Pons (tissue), 1 donor: Measurements from ENCODE around the gene SCN5A.

Experiments used
- DNase-seq: peaks from one replicate; pipeline ENCODE4 v3.0.0-alpha.2; 2016; ENCODE audit warnings: low spot score

Gene SCN5A

DNA sequence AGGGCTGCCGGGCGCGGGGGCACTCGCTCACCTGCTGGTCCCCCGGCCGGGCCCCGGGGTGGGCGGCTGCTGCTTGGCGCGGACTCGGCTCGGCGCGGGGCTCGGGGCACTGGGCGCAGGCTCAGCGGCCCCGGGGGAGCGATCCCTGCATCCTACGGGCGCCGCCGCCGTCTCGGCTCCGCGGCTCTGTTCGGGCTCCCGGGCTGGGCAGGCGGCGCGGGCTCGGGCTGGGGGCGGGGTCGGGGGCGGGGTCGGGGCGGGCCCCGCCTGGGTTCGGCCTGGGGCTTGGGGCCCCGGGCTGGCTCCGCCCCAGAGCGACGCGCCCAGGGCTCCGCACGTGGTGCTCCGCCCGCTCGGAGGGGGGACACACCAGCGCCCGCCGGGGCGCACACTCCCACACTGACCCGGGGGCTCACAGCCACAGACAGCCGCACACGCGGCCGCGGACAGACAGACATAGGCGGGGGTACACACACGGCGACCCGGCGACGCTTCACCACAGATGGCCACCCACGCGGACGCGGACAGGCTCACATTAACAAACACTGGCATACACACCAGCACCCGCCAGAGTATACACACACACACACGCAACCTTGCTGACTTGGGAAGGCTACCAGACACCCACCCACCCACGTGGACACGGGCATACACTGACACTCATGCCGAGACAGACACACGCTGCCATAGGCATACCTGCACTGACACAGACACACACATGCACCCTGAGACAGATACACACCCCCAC is at the start of gene SCN5A:
TSS of gene SCN5A (minus strand) at position 188 of the 748 bp plus-strand sequence. CDS start 16,380 bp downstream, outside the sequence.
- no peak for DNase-seq

DNA sequence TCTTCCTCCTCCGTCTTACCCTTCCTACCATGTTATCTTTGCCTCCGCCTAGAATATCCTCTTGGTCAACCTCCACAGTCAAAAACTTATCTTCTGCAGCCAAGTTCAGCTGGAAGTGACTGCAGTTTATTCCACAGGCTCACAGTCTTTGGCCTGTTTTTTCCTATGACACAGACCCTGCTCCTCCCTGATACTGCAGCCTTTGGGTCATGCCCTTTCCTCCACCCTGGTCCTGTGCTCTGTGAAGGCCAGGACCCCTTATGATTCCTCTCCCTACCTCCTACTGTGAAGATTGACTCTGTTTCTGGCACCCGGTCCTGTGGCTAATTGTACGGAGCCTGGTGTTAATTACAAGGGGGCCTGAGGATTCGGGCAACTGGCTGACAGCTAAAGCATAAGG is 49.3 kb upstream of the SCN5A start:
- no peak for DNase-seq

DNA sequence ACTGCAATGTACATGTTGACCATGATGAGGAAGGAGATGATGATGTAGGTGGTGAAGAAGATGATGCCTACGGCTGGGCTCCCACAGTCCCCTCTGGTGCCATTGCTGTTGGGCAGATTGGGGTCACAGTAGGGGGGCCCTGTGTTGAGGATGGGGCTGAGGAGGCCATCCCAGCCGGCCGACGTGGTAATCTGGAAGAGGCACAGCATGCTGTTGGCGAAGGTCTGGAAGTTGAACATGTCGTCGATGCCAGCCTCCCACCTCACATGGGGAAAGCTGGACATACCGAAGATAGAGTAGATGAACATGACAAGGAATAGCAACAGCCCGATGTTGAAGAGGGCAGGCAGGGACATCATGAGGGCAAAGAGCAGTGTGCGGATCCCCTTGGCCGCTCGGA is 48.6 kb upstream of the SCN5A start:
- no peak for DNase-seq

DNA sequence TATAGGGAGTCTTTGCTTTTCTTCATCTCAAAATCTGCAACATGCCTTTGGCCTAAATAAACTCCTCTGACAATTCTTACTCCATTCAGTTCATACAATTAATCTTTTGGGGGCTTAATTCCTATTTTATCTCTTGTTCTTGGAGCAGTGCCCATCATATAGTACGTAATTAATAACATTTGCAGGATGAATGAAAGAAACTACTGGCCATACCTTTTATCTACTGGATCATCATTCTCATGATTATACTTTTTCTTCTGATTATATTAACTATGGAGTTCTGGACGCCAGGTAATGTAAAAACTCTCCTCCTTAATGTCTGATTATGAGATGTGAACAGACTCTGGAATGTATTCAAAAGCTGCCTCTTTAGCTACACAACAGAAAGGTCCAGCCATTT is 46.5 kb upstream of the SCN5A start:
- no peak for DNase-seq

DNA sequence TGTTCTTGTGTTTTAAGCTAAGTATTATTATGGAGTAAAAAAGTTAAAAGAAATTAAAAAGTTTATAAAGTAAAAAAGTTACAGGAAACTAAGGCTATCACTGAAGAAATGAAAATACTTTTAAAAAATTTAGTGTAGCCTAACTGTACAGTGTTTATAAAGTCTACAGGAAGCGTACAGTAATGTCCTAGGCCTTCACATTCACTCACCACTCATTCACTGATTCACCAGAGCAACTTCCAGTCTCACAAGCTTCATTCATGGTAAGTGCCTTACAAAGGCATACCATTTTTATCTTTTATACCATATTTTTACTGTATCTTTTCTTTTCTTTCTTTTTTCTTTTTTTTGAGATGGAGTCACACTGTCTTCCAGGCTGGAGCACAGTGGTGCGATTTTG is 40.7 kb upstream of the SCN5A start:
- DNase-seq: no peak

DNA sequence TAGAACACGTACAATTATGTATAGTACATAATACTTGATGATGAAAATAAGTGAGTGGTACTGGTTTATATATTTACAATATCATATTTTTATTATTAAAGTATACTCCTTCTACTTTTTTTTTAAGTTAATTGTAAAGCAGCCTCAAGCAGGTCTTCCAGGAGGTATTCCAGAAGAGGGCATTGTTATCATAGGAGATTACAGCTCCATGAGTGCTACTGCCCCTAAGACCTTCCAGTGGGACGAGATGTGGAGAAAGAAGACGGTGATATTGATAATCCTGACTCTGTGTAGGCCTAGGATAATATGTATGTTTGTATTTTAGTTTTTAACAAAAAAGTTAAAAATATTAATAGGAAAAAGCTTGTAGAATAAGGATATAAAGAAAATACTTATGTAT is 40.3 kb upstream of the SCN5A start:
- DNase-seq: no peak

DNA sequence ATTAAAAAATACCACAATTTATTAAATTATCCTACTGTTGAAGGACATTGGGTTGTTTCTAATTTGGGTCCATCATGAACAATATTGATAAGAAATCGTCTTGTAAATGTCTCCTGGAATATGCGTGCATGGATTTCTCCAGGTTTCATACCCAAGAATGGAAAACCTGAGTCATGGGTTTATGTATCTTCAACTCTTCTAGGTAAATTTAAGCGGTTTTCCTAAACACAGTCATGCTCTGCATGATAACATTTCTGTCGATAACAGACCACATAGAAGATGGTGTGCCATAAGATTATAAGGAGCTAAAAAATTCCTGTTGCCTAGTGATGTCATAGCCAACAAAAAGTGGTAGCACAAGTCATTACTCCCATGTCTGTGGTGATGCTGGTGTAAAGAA is 39.9 kb upstream of the SCN5A start:
- DNase-seq: no peak

DNA sequence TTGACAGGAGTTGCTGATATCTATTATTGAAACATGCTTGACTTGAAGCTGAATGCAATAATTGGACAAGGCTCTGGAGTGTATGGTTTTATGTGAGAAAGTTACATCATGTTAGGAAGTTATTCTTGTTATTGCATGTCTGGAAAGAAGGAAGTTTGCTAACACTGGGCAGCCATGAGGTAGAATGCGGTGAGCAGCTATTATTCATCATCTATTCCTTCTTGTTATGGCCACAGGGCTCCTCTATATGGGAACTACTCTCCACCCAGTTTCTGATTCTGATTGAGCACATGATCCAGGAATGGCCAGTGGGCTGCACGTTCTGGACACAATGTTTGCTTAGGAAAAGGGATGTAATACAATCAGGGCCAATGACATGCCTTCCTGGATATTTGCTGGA is 37.8 kb upstream of the SCN5A start:
- DNase-seq: no peak

DNA sequence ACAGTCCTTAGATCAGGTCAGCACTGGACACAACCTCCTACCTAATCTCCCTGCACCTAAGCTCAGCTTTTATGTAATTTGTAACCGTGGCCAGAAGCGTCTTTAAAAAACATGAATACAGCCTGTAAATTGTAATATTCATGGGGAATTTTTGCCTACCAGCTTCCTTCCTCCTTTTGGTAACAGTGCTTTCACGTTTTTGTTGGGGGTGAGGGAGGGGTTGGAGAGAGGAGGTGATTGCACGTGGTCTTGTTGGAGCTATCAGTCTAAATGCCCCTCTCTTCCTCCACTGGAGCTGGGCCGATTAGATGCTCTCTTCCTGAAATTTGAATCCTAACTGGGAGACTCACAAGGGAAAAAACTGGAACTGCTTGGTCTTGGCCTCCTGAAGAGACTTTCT is 35.1 kb upstream of the SCN5A start:
- no peak for DNase-seq

DNA sequence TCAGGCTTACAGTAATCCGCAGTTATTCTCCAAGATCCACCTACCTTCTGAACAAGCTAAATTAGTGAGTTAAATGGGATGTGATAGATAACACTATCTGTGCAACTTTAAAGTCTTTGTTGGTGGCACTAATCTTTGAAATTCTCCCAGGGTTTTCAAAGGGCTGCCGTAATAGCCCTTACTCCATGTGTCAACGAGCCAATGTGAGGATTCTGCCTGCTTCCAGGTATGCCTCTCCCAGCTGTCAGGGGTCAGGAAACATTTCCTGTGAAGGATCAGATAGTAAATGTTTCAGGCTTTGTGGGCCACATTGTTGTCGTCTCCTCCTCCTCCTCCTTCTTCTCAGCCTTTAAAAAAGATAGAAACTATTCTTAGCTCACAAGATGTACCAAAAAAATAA is 20.2 kb upstream of the SCN5A start:
- DNase-seq: no peak

DNA sequence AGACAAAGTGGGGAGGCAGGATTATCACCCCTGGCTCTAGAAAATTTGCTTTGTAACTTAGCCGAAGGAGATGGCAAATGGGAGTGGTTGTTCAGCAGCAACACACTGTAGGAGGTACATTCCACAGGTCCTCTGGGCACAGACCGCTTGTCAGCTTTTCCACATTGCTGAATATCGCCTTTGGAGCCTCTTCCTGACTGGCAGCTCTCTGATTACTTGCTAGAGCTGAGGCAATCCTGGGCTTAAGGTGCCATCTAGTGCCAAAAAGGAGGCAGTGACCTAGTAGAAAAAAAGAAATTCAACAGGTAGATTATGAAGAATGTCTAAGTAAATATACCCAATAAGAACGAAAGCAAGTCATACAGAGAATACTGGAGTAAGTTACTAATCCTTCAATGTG is 13.1 kb upstream of the SCN5A start:
- DNase-seq: no peak

DNA sequence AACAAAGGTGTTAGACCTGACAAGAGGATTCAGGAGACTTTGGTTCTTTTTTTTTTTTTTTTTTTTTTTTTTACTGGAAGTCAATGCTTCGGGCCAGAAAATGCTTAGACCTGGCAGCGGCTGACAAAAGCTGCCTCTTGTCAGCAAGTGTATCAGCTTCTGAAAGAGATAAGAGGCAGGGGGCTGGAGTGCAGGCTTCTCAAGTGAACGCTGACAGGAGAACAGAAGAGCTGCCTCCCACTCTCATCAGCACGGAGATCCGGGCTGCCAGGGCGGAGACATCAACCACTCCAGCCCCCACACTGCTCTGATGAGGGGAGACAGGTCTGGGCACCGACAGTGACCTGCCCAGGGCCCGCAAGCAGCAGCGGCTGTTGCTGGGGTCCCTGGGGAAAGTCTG is 9.4 kb upstream of the SCN5A start:
- no peak for DNase-seq

DNA sequence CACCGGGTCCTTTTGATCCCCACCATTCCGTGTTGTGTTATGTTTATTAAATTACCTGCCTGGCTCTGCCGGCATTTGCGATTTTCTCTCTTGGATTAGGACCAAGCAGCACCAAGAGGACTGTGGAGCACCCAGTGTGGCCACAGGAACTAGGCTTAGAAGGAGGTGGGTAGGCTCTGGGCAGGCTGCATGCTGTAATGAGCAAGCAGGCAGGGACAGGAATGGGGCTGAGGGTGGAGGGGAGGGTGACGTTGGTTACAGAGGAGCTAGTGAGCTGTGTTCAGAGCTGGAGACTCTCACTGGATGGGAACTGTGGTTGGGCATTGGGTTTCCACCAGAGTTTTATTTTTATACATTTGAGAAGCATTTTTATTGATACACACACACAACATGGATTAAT is 7.9 kb upstream of the SCN5A start:
- DNase-seq: no peak

DNA sequence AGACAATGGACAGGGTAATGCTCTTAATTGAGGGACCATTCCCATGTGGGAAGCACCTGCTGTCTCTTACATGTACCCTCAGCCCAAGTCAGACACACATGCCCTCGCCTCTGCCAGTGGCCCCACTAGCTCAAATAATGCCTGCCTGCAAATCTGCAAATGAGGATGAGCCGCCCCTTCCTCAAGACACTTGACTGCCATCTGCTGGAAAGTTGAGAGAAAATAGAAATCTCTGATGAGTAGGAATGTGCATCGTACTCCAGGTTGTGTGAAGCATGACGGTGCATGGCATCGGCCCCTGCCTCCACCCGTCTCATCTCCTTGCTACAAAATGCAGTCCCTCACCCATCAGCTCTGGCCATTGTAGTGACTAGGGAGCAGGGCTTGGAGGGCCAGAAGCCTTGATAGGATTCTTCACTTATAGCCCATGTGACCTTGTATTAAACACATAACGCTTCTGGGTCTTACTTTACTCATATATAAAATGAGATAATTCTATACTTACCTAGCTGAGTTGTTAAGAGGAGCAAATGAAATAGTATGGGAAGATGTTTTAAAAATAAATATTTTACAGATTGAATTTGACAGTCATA is 6.3 kb upstream of the SCN5A start:
- DNase-seq: peak; percentile 56

DNA sequence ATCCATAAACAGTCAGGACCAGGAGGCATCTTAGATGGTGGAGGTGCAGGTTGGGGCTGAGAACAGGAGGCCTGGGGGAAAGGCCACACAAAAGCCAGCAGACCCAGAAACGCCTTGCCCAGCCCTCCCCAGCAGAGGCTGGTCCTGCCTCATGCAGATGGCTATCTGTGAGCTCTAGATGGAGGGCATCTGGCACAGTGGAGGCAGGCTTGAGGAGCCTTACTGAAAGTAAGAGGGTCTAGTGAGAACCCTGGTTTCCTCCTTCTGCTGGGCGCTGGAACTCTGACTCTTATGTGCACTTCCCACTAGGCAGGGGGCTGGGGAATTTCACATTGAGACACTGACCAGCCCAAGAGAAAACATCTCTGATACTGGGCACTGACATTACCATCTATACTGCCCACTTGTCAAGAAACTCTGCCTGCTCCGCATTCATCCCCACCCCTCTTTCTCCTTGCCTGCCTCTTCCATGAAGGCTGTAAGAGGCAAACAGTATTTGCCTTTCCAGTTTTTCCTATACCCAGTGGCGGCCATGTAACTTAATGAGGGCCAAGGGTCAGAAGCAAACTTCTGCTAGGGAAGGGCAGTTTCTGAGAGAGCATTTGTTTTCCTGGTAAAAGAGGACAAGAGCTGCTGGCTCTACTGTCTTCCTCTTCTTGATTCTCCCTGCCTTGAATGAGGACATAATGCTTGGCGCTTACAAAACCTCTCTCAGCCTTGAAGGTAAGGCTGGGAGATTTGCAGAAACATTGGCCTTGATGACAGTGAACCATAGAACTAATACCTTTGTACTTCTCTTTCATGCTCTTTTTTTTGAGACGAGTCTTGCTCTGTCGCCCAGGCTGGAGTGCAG is 4.4 kb upstream of the SCN5A start:
- DNase-seq: no peak

DNA sequence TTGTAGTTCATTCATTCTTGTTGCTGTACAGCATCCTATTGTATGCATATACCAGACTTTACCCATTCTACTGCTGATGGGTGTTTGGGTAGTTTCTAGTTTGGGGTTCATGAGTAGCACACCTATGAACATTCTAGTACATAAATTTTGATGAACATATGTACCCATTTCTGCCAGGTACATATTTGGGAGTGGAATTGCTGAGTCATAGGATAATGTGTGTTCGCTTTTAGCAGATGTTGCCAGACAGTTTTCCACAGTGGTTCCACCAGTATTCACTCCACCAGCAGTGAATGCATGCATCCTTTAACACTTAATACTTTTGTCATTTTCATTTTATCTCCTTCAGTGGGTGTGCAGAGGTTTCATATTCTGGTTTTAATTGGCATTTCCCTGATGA is 3.4 kb upstream of the SCN5A start:
- no peak for DNase-seq

DNA sequence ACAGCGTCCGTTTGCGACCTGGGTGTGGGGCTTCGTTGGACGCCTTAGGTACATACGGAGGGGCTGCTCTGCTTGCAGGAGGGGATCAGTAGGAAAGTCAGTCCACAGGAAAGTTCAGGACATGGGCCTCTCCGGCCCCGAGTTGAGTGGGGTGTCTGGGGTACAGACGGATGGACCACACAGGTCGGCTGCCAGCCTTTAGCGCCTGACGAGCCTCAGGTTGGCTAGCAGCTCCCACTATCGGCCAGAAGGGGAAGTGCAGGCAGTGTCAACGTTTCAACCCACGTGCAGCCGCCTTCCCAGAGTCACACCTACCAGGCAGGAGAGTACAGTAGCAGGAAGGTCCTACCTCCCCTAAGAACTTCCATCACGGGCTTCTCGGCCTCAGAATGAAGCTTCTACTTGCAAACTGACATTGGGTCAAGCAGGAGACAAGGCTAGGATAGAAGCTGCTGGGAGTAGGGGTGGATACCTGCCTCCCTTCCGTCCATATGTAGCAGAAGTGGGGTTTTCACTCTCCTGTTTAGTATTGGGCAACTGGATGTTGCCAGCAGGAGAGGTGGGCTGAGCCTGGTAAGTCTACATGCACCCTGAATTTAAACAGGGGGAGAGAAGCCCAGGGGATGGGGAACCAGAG is 1.8 kb upstream of the SCN5A start:
- DNase-seq: peak; percentile 40

DNA sequence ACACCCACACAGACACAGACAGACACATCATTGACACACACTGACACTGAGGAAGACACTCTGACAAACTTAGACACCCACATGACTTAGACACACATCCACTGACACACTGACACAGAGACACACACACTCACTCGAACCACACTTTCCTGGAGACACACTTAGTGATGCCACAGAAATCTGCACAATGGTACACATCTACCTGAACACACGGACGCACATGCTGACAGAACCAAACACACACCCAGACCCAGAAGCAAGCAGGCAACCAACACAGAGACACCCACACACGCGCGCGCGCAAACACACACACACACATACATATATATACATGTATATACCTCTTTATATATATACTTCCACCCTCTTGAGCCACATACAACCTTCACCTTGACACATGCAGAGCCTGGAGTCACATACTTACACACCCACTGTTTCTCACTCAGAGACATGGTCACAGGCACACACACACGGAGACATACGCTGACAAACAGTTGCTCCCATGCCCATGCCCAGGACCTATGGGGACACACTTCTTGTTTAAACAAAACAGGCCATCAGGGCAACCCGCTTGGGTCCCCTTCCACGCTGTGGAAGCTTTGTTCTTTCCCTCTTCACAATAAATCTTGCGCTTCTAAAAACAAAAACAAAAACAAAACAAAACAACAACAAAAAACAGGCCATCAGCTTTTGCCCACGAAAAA is 913 bp upstream of the SCN5A start:
- no peak for DNase-seq

DNA sequence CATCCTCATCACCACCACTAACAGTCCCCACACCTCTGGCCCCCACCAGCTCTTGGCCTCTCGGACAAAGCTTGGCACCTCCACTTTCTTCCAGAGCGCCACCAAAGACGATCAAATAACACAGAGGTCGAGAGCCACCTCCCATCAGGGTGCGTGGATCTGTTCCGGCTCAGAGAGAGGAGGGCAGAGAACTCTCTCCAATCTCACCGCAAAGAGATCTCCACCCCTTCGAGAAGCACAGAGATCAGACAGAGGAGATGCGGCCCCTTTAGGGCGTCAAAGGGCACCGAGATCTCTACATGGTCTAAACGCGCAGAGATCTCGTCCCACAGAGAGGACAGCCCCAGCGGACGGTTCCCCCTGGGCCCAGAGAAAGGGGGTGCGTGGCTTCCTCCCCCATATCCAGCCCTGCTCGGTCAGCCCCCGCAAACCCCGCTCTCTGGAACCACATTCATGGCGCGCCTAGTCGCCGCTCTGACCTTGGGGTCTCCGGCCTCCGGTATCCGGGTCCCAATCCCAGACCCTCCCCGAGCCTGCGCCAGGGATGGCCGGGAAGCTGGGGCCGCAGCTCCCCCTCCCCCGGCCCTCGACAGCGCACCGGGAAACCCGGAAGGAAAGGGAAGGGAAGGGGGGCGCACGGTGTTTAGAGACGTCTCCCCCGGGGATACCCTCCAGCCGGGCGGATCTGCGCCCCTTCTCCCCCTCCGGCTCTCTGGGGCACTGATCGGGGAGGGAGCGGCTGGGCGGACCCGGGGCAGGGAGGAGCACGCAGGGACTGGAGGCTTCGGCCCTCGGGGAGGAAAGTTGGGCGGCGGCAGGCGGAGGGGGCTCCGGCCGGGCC is 608 bp downstream of the SCN5A start:
- no peak for DNase-seq

DNA sequence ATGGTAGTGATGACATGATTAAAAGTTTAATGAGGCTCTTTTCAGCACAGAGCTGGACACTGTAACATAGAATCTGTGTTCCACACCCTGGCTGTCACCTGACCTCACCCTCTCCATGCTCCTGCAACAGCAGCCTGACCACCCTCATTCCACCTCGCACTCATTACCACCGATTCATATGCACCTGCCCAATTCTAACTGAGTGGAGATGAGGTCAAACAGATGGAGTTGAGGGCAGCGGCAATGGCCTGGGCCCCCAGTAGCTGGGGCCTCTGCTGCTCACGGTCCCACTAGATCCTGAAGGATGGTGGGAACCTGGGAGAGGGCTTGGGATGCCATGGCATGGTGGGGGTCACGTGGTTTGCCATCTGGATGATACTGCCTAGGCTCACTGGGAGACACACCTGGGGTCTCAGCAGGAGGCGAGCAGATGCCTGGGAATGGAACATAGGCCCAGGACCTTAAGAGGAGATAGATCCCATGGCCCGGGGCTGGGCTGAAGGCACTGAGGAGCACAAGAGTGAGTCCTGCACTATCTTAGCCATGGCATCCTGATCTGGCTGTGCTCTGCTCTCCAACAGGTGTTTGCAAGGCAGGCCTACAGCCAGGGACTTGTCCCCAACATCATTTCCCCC is 1.3 kb downstream of the SCN5A start:
- DNase-seq: no peak
